ENCODE measurements around the gene EREG. TPM values are rescaled to one million over a fixed set of nuclear protein-coding genes. Genes with fewer than 3 reads are reported as not detected.

The EREG gene
- 1 to 10 TPM in 2 of 3 donors, under 1 TPM in 1; 0.80 to 7.6 (median 3.3) TPM for total RNA-seq

GRCh38 chr4:74364652-74365491 is at the start of gene EREG:
EREG (plus strand) TSS chr4:74365145; CDS start chr4:74365309, 164 bp downstream.
- Histone ChIP-seq H3K27me3 (peaks cover 0 to 6% of the 10 kb centered on the region in 2 donors), H3K36me3 (no peaks in the 10 kb centered on the region), H3K9me3 (no peaks in the 10 kb centered on the region), H3K27ac (peak within 1 kb of the TSS in 1 of 2 donors; percentile 60), H3K4me1 (no peaks in the 10 kb centered on the region), H3K4me3 (peak within 1 kb of the TSS; percentile 28 to 67 (median 44))
- TF ChIP-seq POLR2A (IDR thresholded peaks at IDR 0.05) (no peak), POLR2AphosphoS5 (IDR thresholded peaks at IDR 0.05) (no peak), CTCF (IDR thresholded peaks at IDR 0.05) (no peak)
- intact Hi-C loops (cut with DNase I; ENCODE audit: low total_unique reads), result no loop called here
- DNase-seq (ENCODE audit: low spot score in 2 of 2), result no peak

GRCh38 chr4:74315376-74315775 is 49.6 kb upstream of the EREG start:
- DNase-seq (ENCODE audit: low spot score in 2 of 2), result no peak
- H3K4me3 ChIP-seq, result no peak overlapping the region
- no peaks in the 10 kb centered on the region for H3K27me3 ChIP-seq
- no peaks in the 10 kb centered on the region for H3K4me1 ChIP-seq
- intact Hi-C loops (cut with DNase I; ENCODE audit: low total_unique reads), result no loop called here
- no peaks in the 10 kb centered on the region for H3K36me3 ChIP-seq
- H3K27ac ChIP-seq, result no peak overlapping the region
- no peak for TF ChIP-seq POLR2A (IDR thresholded peaks at IDR 0.05)
- no peak for TF ChIP-seq POLR2AphosphoS5 (IDR thresholded peaks at IDR 0.05)
- TF ChIP-seq CTCF (IDR thresholded peaks at IDR 0.05), result no peak
- H3K9me3 ChIP-seq, result no peaks in the 10 kb centered on the region

GRCh38 chr4:74316397-74316796 is 48.5 kb upstream of the EREG start:
- Histone ChIP-seq H3K27me3 (no peaks in the 10 kb centered on the region), H3K4me3 (no peak overlapping the region), H3K4me1 (no peaks in the 10 kb centered on the region), H3K9me3 (no peaks in the 10 kb centered on the region), H3K36me3 (no peaks in the 10 kb centered on the region), H3K27ac (no peak overlapping the region)
- TF ChIP-seq POLR2A (IDR thresholded peaks at IDR 0.05), result no peak
- intact Hi-C loops (cut with DNase I; ENCODE audit: low total_unique reads), result no loop called here
- no peak for DNase-seq (ENCODE audit: low spot score in 2 of 2)

- intact Hi-C loops (cut with DNase I; ENCODE audit: low total_unique reads), result no loop called here
These were observed 47.2 kb upstream of the EREG start for GRCh38 chr4:74317616-74318246.

GRCh38 chr4:74318276-74318675 is 46.7 kb upstream of the EREG start:
- Histone ChIP-seq H3K36me3 (no peaks in the 10 kb centered on the region), H3K4me1 (no peaks in the 10 kb centered on the region), H3K9me3 (no peaks in the 10 kb centered on the region), H3K4me3 (no peak overlapping the region), H3K27ac (no peak overlapping the region), H3K27me3 (no peaks in the 10 kb centered on the region)
- intact Hi-C loops (cut with DNase I; ENCODE audit: low total_unique reads), result no loop called here
- TF ChIP-seq CTCF (IDR thresholded peaks at IDR 0.05) (no peak), POLR2AphosphoS5 (IDR thresholded peaks at IDR 0.05) (no peak), POLR2A (IDR thresholded peaks at IDR 0.05) (no peak)
- DNase-seq (ENCODE audit: low spot score in 2 of 2), result no peak

More at GRCh38 chr4:74317616-74318246, 47.2 kb upstream of the EREG start:
- no peak for TF ChIP-seq CTCF (IDR thresholded peaks at IDR 0.05)
- no peak for TF ChIP-seq POLR2AphosphoS5 (IDR thresholded peaks at IDR 0.05)
- no peak for TF ChIP-seq POLR2A (IDR thresholded peaks at IDR 0.05)
- no peaks in the 10 kb centered on the region for H3K27me3 ChIP-seq
- DNase-seq (ENCODE audit: low spot score in 2 of 2), result no peak
- no peaks in the 10 kb centered on the region for H3K9me3 ChIP-seq
- H3K4me3 ChIP-seq, result no peak overlapping the region
- no peaks in the 10 kb centered on the region for H3K36me3 ChIP-seq
- H3K4me1 ChIP-seq, result no peaks in the 10 kb centered on the region
- no peak overlapping the region for H3K27ac ChIP-seq
